OCI-LY3 (cell line): ENCODE results near the gene B4GALNT1.

Experiments used
- EZH2phosphoT487 ChIP-seq: fragments of 200-600 bp; shearing (Covaris generic); IDR thresholded peaks from 2 replicates; pipeline ENCODE4 v1.6.1; 2018; ENCODE audit warnings: antibody characterized with exemption, mixed run types, low read depth
- TF ChIP-seq, protein P1 (sequence below): fragments of 200-600, 300-600 bp; sonication (generic); IDR thresholded peaks from 2 replicates; pipeline ENCODE4 v1.5.1; 2014; ENCODE audit warnings: antibody characterized with exemption, low read length, low read depth

DNA sequence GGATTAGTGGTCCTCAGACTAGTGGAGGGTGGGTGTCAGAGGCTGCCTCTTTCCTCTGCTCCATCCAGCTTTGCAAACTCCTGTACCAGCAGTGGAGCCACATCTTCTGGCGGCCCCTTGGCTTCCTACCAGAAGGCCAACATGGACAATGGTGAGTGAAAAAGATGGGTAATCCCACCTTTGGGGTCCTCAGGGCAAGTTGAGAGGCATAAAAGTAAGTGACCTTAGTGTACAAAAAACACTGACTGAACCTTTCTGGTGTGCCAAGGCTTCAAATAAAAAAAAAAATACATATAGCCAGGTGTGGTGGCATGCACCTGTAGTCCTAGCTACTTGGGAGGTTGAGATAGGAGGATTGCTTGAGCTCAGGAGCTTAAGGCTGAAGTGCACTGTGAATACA is 51.2 kb downstream of the B4GALNT1 start:
- TF ChIP-seq, protein P1, sequence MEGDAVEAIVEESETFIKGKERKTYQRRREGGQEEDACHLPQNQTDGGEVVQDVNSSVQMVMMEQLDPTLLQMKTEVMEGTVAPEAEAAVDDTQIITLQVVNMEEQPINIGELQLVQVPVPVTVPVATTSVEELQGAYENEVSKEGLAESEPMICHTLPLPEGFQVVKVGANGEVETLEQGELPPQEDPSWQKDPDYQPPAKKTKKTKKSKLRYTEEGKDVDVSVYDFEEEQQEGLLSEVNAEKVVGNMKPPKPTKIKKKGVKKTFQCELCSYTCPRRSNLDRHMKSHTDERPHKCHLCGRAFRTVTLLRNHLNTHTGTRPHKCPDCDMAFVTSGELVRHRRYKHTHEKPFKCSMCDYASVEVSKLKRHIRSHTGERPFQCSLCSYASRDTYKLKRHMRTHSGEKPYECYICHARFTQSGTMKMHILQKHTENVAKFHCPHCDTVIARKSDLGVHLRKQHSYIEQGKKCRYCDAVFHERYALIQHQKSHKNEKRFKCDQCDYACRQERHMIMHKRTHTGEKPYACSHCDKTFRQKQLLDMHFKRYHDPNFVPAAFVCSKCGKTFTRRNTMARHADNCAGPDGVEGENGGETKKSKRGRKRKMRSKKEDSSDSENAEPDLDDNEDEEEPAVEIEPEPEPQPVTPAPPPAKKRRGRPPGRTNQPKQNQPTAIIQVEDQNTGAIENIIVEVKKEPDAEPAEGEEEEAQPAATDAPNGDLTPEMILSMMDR: no peak
- no peak for TF ChIP-seq EZH2phosphoT487
